OCI-LY1 (cell line): ENCODE data around the gene PTPRJ.

Experiments used
- EZH2 ChIP-seq: fragments of 200-600 bp; sonication (generic), shearing (Covaris generic); IDR thresholded peaks from 2 replicates; pipeline ENCODE4 v1.8.0; 2017; ENCODE audit warnings: borderline replicate concordance, mixed run types, mild to moderate bottlenecking, antibody characterized with exemption, low read length, moderate library complexity, mixed read lengths
- TF ChIP-seq, protein P1 (sequence below): fragments of 200-600 bp; sonication (generic), shearing (Covaris generic); IDR thresholded peaks from 2 replicates; pipeline ENCODE4 v1.5.1; 2017; ENCODE audit warnings: mild to moderate bottlenecking, antibody characterized with exemption, low read length, moderate library complexity, mixed read lengths

GRCh38 chr11:48088682-48089050 lies 108.3 kb downstream of the PTPRJ start:
- TF ChIP-seq, protein P1, sequence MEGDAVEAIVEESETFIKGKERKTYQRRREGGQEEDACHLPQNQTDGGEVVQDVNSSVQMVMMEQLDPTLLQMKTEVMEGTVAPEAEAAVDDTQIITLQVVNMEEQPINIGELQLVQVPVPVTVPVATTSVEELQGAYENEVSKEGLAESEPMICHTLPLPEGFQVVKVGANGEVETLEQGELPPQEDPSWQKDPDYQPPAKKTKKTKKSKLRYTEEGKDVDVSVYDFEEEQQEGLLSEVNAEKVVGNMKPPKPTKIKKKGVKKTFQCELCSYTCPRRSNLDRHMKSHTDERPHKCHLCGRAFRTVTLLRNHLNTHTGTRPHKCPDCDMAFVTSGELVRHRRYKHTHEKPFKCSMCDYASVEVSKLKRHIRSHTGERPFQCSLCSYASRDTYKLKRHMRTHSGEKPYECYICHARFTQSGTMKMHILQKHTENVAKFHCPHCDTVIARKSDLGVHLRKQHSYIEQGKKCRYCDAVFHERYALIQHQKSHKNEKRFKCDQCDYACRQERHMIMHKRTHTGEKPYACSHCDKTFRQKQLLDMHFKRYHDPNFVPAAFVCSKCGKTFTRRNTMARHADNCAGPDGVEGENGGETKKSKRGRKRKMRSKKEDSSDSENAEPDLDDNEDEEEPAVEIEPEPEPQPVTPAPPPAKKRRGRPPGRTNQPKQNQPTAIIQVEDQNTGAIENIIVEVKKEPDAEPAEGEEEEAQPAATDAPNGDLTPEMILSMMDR, result no peak
- TF ChIP-seq EZH2, result no peak
